T-helper 2 cell treated with Interferon-gamma antibody and Interleukin-4, amounts not matched to agents 100 ng/mL and 5 ng/mL, for 36 hours (primary cell): ENCODE results near the gene ALDH1L2. TPM values are rescaled to one million over a fixed set of nuclear protein-coding genes. Genes with fewer than 3 reads are reported as not detected.

Experiments used
- intact Hi-C: fragments of 100-400 bp; cut with micrococcal nuclease; formaldehyde crosslinking; loops from one replicate; pipeline ENCODE4 v1.15.1; 2023
- total RNA-seq: library from RNA; stranded (reverse); gene quantifications from 2 replicates; pipeline ENCODE4 v1.2.3, GENCODE V29; 2022

ALDH1L2 gene
- total RNA-seq, 1 donor from 2014 or later = 0.52 TPM

DNA sequence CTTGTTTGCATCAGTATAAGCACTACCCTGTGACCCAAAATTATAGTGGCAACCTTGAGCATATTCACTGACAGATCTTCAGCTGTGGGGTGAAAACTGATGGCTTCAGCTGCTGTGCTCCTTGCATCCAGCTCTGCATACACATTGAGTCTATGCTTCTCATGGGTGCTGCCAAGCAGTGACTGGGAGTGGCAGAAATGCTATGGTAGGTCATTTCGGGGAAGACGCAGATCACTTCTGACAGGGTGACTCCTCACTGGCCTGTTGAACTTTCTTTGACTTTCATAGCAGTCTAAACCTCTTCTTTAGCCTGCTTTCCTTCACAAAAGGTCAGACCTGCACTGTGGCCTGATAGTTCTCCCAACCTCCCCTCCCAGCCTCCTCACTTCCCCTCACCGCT is 5.6 kb upstream of the ALDH1L2 start:
- intact Hi-C loops = no loop called here

- intact Hi-C loops = no loop called here
These were observed 1.2 kb upstream of the ALDH1L2 start for GRCh38 chr12:105085501-105085900.

GRCh38 chr12:105083551-105084105 is 630 bp downstream of the ALDH1L2 start:
- intact Hi-C loops = loop anchor here (1.0 kb wide), 1 partner anchor 24 kb away; the partner anchor contains the start of gene WASHC4

DNA sequence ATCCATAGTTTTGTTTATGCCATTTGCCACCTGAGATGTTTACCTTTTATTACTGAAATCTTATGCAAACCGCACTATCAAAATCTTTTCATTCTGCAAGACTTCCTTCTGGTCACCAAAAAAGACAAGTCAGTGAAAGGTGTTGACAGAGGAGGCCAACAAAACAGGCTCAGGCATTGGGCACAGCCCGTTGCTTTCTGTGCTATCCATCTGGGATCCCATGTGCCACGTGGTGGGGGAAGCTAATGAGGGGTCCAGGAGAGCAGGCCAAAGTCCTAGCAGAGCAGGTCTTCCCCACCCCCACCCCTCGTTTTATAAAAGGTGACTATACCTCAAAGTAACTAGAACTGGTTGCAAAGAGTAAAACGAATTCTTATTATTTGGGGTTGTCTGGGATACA is 1.2 kb downstream of the ALDH1L2 start:
- intact Hi-C loops = no loop called here

GRCh38 chr12:105078712-105079570 is 5.3 kb downstream of the ALDH1L2 start:
- intact Hi-C loops = no loop called here

- intact Hi-C loops = no loop called here
These were observed 6.8 kb downstream of the ALDH1L2 start for GRCh38 chr12:105077435-105077834.

- intact Hi-C loops = no loop called here
These were observed 7.3 kb downstream of the ALDH1L2 start for GRCh38 chr12:105076913-105077312.

- intact Hi-C loops = no loop called here
These were observed 8.2 kb downstream of the ALDH1L2 start for GRCh38 chr12:105076098-105076497.

DNA sequence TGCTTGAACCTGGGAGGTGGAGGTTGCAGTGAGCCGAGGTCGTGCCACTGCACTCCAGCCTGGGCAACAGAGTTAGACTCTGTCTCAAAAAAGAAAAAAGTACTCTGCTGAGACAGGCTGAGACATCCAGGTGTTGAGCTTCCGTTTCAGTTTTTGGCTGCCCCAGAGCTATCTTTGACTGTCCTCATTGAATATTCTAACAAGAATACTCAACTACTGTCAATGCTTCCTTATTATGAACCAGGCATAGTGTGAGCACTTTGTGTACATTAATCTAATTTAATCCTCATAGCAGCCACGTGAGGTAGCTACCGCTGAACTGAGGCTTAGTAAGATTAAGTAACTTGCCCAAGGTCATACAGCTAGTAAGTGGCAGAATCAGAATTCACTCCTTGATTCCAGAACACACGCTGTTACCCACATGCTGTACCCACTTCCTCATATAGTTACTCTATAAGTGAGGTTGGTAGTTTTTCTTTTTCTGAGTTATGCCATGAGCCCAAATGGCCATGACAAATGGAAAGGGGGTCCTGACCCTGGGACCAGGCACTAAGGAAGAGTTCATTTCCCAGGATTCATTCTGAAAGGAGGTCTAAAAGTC is 11.3 kb downstream of the ALDH1L2 start:
- intact Hi-C loops = no loop called here

GRCh38 chr12:105071981-105072380 is 12.3 kb downstream of the ALDH1L2 start:
- intact Hi-C loops = no loop called here

GRCh38 chr12:105069936-105070702 is 14.1 kb downstream of the ALDH1L2 start:
- intact Hi-C loops = no loop called here

- intact Hi-C loops = no loop called here
These were observed 16.7 kb downstream of the ALDH1L2 start for GRCh38 chr12:105067511-105068031.

- intact Hi-C loops = no loop called here
These were observed 19.6 kb downstream of the ALDH1L2 start for GRCh38 chr12:105064564-105065178.

DNA sequence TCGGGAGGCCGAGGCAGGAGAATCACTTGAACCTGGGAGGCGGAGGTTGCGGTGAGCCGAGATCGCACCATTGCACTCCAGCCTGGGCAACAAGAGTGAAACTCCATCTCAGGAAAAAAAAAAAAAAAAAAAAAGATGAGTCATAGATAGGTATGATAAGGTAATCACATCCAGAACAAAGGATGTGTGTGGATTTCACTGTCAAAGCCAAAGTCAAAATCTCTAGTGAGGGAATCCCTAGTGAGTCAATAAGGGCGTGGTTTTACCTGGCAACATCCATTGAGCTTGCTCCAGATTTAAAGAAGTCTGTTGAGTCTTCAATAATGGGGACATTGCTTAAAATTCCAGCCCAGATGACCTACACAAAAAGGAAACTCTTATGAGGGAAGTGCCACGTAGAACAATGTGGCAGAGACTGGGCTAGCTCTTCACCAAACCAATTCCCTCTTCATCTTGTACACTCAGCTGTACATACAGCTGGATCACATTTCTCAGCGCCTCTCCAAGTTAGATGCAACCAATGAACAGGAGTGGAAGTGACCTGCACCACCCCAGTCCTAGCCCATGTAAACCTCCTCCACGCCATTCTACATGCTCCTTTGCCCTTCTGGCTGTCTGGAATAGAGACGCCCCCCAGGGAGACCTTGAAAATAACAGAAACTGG is 23.4 kb downstream of the ALDH1L2 start:
- intact Hi-C loops = no loop called here

- intact Hi-C loops = loop anchor here (10.0 kb wide), 3 partner anchors 102 to 602 kb away; partner anchors contain the start of genes CHST11 and SLC41A2
These were observed 27.1 kb downstream of the ALDH1L2 start for GRCh38 chr12:105057174-105057573.

GRCh38 chr12:105053116-105053572 is 31.1 kb downstream of the ALDH1L2 start:
- intact Hi-C loops = loop anchor here (1.0 to 10.0 kb wide), 9 partner anchors 66 to 851 kb away; partner anchors contain the start of genes CHST11, NOPCHAP1 and SLC41A2

- intact Hi-C loops = loop anchor here (2.0 to 10.0 kb wide), 7 partner anchors 65 to 850 kb away; partner anchors contain the start of genes CHST11, NOPCHAP1 and SLC41A2
These were observed 32.3 kb downstream of the ALDH1L2 start for GRCh38 chr12:105051981-105052380.

DNA sequence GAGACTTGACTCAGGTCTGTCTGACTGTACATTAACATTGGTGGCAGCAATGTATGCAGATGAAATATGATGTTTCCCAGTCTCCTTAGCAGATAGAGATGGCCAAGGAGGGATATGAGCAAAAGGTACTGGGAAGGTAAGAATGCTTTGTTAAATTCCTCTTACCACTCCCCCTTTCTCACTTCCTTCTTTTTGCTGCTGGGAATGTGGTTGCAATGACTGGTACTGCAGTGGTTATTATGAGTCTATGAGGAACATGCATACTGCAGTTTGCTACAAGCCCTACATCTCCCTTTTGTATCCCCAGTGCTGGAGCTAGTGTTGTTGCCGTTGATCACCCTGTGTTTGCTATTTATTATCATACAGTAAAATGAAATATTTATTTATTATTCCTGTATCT is 35.9 kb downstream of the ALDH1L2 start:
- intact Hi-C loops = no loop called here

DNA sequence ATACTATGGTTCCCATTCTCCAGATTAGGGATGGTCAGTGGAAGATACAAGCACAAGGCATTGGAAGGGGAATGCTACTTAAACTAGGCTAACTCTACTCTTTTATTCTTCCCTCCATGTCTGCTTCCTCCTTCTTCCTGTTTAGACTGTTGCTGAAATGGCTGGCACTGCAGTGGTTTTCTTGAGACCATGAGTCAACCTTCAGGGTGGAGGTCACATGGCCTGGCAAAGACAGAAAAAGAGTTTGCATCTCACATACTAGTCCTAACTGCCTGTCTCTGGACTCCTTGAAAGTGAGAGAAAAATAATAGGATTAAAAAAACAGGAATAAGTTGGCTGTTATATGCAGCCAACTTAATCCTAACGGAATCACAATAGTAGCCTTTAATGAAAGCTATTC is 37.0 kb downstream of the ALDH1L2 start:
- intact Hi-C loops = no loop called here

DNA sequence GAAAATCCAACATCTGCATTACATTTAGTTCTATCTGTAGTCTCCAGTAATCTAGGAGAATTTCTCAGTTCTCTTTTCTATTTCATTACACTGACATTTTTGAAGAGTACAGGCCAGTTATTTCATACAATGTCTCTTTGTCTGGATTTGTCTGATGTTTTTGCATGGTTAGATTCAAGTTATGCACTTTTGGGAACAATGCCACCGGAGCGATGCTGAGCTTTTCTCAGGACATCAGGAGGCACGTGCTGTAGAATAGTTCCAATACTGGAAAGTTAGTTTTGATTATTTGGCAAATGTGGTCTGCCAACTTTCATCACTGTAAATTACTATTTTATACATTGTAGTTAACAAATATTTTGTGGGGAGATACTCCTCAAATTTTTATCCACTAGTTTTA is 43.1 kb downstream of the ALDH1L2 start:
- intact Hi-C loops = no loop called here
